Esophagus muscularis mucosa (tissue), 3 donors: Measurements from ENCODE around the gene EYA2.

ENCODE experiments used
- EP300 ChIP-seq: sonication (generic); formaldehyde crosslinking; IDR thresholded peaks from one replicate; pipeline ENCODE4 v1.6.1; 2017; ENCODE audit warnings: antibody characterized with exemption
- TF ChIP-seq, protein P1 (sequence below), 3 experiments: fragments of 200-600 bp in 2 of 3; fragments of 450-650 bp in 1 of 3; sonication (generic) in 2 of 3; IDR thresholded peaks; one replicate each; pipeline ENCODE4 v1.5.1; 2017 to 2019; ENCODE audit warnings: antibody characterized with exemption in 3 of 3, mild to moderate bottlenecking in 2 of 3, moderate library complexity in 1 of 3

DNA sequence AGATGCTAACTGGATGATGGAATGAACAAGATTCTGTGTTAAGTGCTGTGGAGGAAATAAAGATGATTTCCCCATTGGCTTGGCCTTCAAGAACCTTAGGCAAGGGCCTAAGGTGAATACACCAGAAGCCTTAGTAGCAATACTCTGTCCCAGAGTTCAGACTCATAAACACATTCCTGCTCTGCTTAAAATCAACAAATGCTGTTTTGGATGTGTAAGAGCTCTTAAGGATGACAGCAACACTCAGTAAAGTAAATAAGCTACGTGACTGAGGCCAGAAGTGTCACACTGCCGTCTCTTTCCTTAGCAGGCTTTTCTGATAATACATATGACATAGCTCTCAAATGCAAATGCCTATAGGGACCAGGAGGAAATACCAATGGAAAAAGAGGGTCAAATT, 90.6 kb downstream of the EYA2 start:
- TF ChIP-seq, protein P1, sequence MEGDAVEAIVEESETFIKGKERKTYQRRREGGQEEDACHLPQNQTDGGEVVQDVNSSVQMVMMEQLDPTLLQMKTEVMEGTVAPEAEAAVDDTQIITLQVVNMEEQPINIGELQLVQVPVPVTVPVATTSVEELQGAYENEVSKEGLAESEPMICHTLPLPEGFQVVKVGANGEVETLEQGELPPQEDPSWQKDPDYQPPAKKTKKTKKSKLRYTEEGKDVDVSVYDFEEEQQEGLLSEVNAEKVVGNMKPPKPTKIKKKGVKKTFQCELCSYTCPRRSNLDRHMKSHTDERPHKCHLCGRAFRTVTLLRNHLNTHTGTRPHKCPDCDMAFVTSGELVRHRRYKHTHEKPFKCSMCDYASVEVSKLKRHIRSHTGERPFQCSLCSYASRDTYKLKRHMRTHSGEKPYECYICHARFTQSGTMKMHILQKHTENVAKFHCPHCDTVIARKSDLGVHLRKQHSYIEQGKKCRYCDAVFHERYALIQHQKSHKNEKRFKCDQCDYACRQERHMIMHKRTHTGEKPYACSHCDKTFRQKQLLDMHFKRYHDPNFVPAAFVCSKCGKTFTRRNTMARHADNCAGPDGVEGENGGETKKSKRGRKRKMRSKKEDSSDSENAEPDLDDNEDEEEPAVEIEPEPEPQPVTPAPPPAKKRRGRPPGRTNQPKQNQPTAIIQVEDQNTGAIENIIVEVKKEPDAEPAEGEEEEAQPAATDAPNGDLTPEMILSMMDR (IDR thresholded peaks at IDR 0.05), result no peak
- TF ChIP-seq EP300, result no peak
